Activated CD8-positive, alpha-beta memory T cell treated with anti-CD3 and anti-CD28 coated beads for 48 hours (primary cell): ENCODE data around the gene WFIKKN2.

Source experiments
- DNase-seq, 3 experiments: peaks; one replicate each; pipeline ENCODE4 v3.0.0-alpha.2; 2020; ENCODE audit warnings: low read depth in 2 of 3, low spot score in 2 of 3

WFIKKN2 gene

GRCh38 chr17:50833510-50834428 lies 1.6 kb upstream of the WFIKKN2 start:
- no peak for DNase-seq

- DNase-seq, result no peak
Measured at GRCh38 chr17:50834429-50835300, 721 bp upstream of the WFIKKN2 start.

- DNase-seq, result no peak
Measured at GRCh38 chr17:50836826-50837225, 1.4 kb downstream of the WFIKKN2 start.

GRCh38 chr17:50837286-50837979 lies 2.0 kb downstream of the WFIKKN2 start:
- DNase-seq, result no peak

- DNase-seq, result no peak
Measured at GRCh38 chr17:50837980-50838954, 2.9 kb downstream of the WFIKKN2 start.

GRCh38 chr17:50839591-50840310 lies 4.4 kb downstream of the WFIKKN2 start:
- no peak for DNase-seq

- no peak for DNase-seq
Measured at GRCh38 chr17:50840311-50840851, 5.0 kb downstream of the WFIKKN2 start.

DNA sequence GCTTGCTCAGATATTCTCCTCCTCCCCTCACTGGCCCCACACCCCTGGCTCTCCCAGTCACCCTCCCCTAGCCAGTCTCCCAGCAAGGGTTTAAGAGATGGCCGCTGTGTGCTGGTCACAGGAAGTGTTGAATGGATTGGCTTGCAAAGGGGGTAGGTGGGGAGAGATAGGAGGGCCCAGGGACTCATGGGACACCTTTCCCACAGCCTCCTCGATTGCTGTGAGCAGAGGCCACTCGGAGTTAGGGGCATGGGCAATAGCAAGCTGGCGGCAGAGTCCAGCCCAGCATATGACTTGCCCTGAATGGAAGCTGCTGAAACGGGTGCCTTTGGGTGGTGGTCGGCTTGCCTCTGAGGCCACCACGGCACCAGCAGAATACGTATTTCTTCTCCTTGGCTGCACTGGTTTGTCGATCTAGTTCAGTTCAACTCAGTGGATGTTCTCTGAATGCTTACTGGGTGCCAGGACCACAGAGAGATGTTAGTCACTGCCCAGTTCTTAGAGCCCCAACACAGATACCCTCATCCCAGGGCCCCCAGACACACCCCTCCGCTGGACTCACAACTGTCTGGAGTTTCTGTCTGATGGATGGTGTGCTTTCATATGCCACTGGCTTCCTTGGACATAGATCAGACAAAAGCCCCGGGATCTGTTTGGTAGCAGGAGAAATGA lies 6.0 kb downstream of the WFIKKN2 start:
- DNase-seq, result no peak

DNA sequence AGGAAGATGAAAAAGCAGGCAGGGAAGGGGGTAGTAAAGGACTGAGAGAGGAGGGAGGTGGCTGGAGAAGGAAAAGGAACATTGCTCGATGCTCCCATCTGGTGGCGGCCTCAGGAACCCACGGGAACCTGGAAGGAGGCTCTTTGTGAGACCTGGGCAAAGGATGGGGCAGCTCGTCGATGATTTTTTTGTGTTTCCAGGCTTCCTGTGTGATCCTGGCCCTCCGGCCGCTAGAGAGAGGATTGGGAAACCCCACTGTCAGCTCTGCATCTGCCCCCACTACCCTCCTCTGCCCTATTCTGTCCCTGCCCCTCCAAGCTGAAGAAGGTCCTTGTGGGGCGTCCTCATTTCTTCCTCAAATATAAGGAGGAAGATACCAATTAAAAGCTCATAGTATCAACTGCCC lies 6.6 kb downstream of the WFIKKN2 start:
- no peak for DNase-seq

DNA sequence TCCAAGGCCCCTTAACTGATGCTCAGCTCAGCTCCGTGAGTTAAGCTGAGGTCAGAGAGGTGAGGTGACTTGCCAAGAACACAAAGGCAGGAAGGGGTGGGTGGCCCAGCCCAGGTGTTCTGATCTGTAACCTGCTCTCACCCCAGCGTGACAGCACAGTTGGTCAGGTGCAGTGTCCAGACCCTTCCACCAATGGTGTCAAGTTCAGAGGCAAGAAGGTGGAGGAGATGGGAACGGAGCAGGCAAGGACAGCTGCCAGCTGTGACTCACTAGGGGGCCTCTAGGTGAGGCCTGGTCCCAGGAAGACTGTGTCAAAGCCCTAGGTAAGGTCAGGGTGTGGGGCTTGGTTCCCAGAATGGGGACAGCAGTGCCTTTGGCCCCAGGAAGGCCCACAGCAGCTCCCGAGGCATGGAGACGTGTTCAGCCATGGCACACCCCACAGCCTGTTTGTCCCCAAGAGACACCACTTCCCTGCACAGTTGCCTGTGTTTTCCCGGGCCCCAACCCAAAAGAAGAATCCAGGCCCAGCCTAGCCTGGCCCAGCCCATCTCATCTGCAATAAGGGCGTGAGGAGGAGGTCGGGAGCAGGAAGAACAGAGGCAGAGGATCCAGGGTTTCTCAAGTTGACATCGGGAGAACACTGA lies 7.2 kb downstream of the WFIKKN2 start:
- no peak for DNase-seq

- DNase-seq, result no peak
Measured at GRCh38 chr17:50843150-50843905, 7.9 kb downstream of the WFIKKN2 start.

DNA sequence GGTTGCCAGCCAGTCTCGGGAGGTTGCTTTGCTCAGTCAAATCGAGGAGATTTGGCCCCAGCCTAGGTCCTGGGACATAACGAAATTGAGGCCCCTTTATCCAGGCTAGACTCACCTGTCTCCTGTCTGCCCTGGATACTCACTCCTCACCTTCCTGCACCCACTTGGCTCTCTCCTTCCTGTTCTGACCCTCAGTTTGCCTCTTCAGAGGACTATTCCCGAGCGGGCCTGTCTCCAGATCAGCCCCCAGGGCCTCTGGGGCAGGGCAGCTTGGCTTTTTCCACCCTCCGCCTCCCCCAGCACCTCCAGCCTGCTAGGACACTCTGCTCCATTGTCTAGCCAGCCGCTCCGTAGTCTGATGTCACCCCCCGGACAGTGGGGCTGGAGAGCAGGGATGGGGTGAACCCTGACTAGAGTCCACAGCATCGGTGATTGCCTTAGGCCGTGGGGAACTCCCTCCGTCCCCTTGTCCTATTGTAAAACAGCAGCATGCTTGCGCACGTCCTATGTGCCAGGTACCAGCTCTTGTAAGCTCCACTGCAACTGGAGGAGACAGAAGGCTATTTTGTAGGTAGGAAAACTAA lies 8.8 kb downstream of the WFIKKN2 start:
- DNase-seq, result no peak

DNA sequence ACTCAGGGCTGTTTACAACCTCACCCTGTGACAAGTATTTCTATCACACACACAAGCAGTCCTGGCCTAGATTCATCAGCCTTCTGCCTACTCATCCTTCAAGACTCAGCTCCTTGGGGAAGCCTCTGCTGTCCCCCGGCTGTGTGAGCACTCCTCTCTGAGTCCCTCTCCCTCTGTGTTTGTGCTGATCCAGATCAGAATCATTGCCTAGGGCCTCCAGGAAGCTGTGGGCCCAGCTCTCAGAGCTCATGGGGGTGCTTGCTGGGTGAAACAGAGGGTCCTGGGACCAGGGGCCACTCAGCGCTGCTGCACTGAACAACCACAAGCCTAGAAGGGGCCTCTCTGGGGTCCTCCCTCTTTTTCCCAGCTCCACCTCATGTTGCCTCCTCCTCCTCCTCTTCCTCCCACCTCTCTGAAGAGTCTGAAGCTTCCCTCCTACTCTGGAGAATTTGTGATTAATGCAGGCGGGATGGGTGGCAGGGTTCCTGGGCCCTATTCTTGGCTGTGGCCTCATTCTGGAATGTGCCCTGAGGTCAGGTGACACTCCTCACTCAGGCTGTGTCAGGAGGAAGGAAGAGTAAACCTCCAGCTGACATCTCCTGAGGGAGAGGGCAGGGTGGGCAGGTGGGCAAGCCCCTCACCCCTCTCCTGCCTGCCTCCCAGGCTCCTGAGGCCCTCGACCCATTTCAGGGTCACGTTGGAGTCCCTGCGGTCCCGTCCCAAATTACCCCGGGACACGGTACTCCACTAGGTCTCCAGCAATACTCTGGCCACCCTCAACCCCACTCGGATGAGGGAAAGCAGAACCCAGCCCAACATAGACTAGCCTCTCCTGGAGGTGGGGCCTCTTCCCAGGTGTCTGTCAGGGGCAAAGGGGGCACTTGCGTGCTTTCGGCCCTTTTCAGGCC lies 10.1 kb downstream of the WFIKKN2 start:
- DNase-seq, result no peak

DNA sequence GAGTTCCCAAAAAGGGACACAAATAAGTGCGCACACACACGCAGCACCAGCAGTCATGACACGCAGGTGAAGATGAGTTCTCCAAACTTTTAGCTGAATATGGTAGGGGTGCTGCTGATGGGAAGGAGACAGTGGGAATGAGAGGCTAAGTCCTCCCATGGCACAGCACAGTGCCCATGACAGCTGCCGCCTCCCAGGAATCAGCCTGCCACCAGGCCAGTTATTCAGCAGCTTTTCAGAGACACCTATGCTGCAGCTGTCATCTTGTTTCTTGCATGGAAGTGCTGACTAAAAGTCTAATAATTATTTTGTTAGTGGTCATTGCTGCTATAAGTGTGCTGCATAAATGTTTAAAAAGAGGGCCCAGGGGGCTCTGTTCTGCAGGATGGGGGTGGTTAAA lies 12.2 kb downstream of the WFIKKN2 start:
- DNase-seq, result no peak

DNA sequence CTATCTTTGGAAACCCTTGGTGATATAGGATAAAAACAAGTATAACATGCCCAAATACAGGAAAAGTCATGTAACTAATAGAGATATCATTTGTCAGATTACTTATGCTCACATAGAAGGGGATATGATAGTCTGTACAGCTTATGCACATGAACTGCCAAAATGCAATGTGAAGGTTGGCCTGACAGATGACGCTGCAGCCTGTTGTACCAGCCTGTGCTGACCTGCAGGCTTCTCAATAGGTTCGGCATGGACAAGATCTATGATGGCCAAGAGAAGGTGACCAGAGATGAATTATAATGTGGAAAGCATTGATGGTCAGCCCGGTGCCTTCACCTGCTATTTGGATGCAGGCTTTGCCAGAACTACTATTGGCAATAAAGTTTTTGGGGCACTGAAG lies 12.7 kb downstream of the WFIKKN2 start:
- no peak for DNase-seq

GRCh38 chr17:50848711-50849110 lies 13.3 kb downstream of the WFIKKN2 start:
- no peak for DNase-seq
